ENCODE measurements around the gene SYNPO.

SYNPO gene

GRCh38 chr5:150604010-150604409, 36.5 kb upstream of the SYNPO start:
- H3K4me3 ChIP-seq (ENCODE audit: low read depth, low read length, poor library complexity, severe bottlenecking), result no peak overlapping the region
- no peak overlapping the region for H2AFZ ChIP-seq (ENCODE audit: low read length)
- no peak overlapping the region for H3K9ac ChIP-seq (ENCODE audit: low read length)
- no peaks in the 10 kb centered on the region for H3K4me1 ChIP-seq (ENCODE audit: insufficient read depth, low read length, severe bottlenecking)
- H3F3A ChIP-seq (ENCODE audit: insufficient read depth, low read length), result no peaks in the 10 kb centered on the region
- no peaks in the 10 kb centered on the region for H4K20me1 ChIP-seq (ENCODE audit: insufficient read depth, low read length)
- no peaks in the 10 kb centered on the region for H3K36me3 ChIP-seq (ENCODE audit: insufficient read depth, low read length)
- H3K9me3 ChIP-seq (ENCODE audit: low read length), result no peaks in the 10 kb centered on the region
- no peaks in the 10 kb centered on the region for H3K79me2 ChIP-seq (ENCODE audit: insufficient read depth, low read length)
- H3K27me3 ChIP-seq (ENCODE audit: insufficient read depth, low read length), result peaks cover 4% of the 10 kb centered on the region; the same call in 1 of the 2 replicates
- H3K9me2 ChIP-seq (ENCODE audit: low read depth, low read length), result no peaks in the 10 kb centered on the region
- H3K27ac ChIP-seq (ENCODE audit: low read depth, low read length, poor library complexity, severe bottlenecking), result no peak overlapping the region
- TF ChIP-seq CTCF (IDR thresholded peaks at IDR 0.05; ENCODE audit: low read length), result no peak
- TF ChIP-seq EZH2 (IDR thresholded peaks at IDR 0.05; ENCODE audit: borderline replicate concordance, low read length), result no peak
- no peak overlapping the region for H3K4me2 ChIP-seq (ENCODE audit: low read length)

- H3K4me3 ChIP-seq (ENCODE audit: low read depth, low read length, poor library complexity, severe bottlenecking), result no peak overlapping the region
- H2AFZ ChIP-seq (ENCODE audit: low read length), result no peak overlapping the region
- peaks cover 4% of the 10 kb centered on the region; the same call in 1 of the 2 replicates for H3K27me3 ChIP-seq (ENCODE audit: insufficient read depth, low read length)
- H3K27ac ChIP-seq (ENCODE audit: low read depth, low read length, poor library complexity, severe bottlenecking), result no peak overlapping the region
- H3K9me2 ChIP-seq (ENCODE audit: low read depth, low read length), result no peaks in the 10 kb centered on the region
- no peak overlapping the region for H3K4me2 ChIP-seq (ENCODE audit: low read length)
- no peaks in the 10 kb centered on the region for H4K20me1 ChIP-seq (ENCODE audit: insufficient read depth, low read length)
- no peaks in the 10 kb centered on the region for H3K36me3 ChIP-seq (ENCODE audit: insufficient read depth, low read length)
- no peak overlapping the region for H3K9ac ChIP-seq (ENCODE audit: low read length)
- no peaks in the 10 kb centered on the region for H3K4me1 ChIP-seq (ENCODE audit: insufficient read depth, low read length, severe bottlenecking)
- TF ChIP-seq CTCF (IDR thresholded peaks at IDR 0.05; ENCODE audit: low read length) (no peak), EZH2 (IDR thresholded peaks at IDR 0.05; ENCODE audit: borderline replicate concordance, low read length) (no peak)
- H3K9me3 ChIP-seq (ENCODE audit: low read length), result no peaks in the 10 kb centered on the region
- H3K79me2 ChIP-seq (ENCODE audit: insufficient read depth, low read length), result no peaks in the 10 kb centered on the region
- no peaks in the 10 kb centered on the region for H3F3A ChIP-seq (ENCODE audit: insufficient read depth, low read length)
Measured at GRCh38 chr5:150604894-150605440, 35.5 kb upstream of the SYNPO start.

DNA sequence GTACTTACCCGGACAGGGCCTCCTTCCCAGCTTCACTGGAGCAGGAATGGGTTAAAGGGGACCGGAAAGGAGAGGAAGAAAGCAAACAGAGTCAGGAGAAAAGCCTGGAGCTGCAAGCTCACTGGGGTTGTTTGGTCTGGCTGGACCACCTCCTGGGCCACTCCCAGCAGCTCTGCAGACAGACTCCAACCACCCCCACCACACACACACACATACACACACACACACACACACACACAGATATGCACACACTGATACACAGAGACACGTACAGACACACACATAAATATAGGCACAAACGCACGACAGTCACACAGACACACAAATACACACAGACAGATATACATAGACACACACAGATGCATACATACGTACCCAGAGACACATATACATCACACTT, 34.9 kb upstream of the SYNPO start:
- Histone ChIP-seq H3K27ac (ENCODE audit: low read depth, low read length, poor library complexity, severe bottlenecking) (no peak overlapping the region), H3F3A (ENCODE audit: insufficient read depth, low read length) (no peaks in the 10 kb centered on the region), H3K9me3 (ENCODE audit: low read length) (no peaks in the 10 kb centered on the region), H4K20me1 (ENCODE audit: insufficient read depth, low read length) (no peaks in the 10 kb centered on the region), H2AFZ (ENCODE audit: low read length) (no peak overlapping the region), H3K4me1 (ENCODE audit: insufficient read depth, low read length, severe bottlenecking) (no peaks in the 10 kb centered on the region), H3K79me2 (ENCODE audit: insufficient read depth, low read length) (no peaks in the 10 kb centered on the region), H3K9me2 (ENCODE audit: low read depth, low read length) (no peaks in the 10 kb centered on the region), H3K9ac (ENCODE audit: low read length) (no peak overlapping the region), H3K27me3 (ENCODE audit: insufficient read depth, low read length) (peaks cover 4% of the 10 kb centered on the region; the same call in 1 of the 2 replicates), H3K4me3 (ENCODE audit: low read depth, low read length, poor library complexity, severe bottlenecking) (no peak overlapping the region), H3K36me3 (ENCODE audit: insufficient read depth, low read length) (no peaks in the 10 kb centered on the region), H3K4me2 (ENCODE audit: low read length) (no peak overlapping the region)
- TF ChIP-seq CTCF (IDR thresholded peaks at IDR 0.05; ENCODE audit: low read length) (no peak), EZH2 (IDR thresholded peaks at IDR 0.05; ENCODE audit: borderline replicate concordance, low read length) (no peak)

Data from OCI-LY1 (cell line).